Mesenteric fat pad (tissue), 1 donor: ENCODE measurements around the gene KRTAP4-16. TPM values are rescaled to one million over a fixed set of nuclear protein-coding genes. Genes with fewer than 3 reads are reported as not detected.

ENCODE experiments used
- total RNA-seq: library from RNA; stranded (reverse); fragmentation: NEBNext Ultra II Directional; extraction: Animal tissue kit (Norgen Biotek cat#: 25700); gene quantifications from one replicate; pipeline ENCODE4 v1.2.1, GENCODE V29; 2021
- donor health status: DM: yes; HTN: yes; CAD: no.

KRTAP4-16 gene
- total RNA-seq, 1 donor from 2014 or later = not detected

Other genes starting within 250 kb of the KRTAP4-16 start
- gene KRT12, start 235.0 kb downstream of the KRTAP4-16 start, total RNA-seq = not detected
- 1.2 TPM for gene KRT20, start 217.0 kb downstream of the KRTAP4-16 start, total RNA-seq
- 0.80 TPM for gene KRT23, start 164.6 kb downstream of the KRTAP4-16 start, total RNA-seq
- gene KRT39, start 135.3 kb downstream of the KRTAP4-16 start, total RNA-seq = not detected
- gene KRT40, start 117.9 kb downstream of the KRTAP4-16 start, total RNA-seq = not detected
- gene KRTAP3-3, start 108.0 kb downstream of the KRTAP4-16 start, total RNA-seq = not detected
- gene KRTAP3-2, start 102.3 kb downstream of the KRTAP4-16 start, total RNA-seq = not detected
- not detected for gene KRTAP3-1, start 93.1 kb downstream of the KRTAP4-16 start, total RNA-seq
- not detected for gene KRTAP1-5, start 75.0 kb downstream of the KRTAP4-16 start, total RNA-seq
- gene KRTAP1-4, start 72.0 kb downstream of the KRTAP4-16 start, total RNA-seq = not detected
- gene KRTAP1-3, start 67.3 kb downstream of the KRTAP4-16 start, total RNA-seq = not detected
- gene KRTAP1-1, start 60.8 kb downstream of the KRTAP4-16 start, total RNA-seq = not detected
- gene KRTAP2-1, start 54.9 kb downstream of the KRTAP4-16 start, total RNA-seq = not detected
- not detected for gene KRTAP2-2, start 47.0 kb downstream of the KRTAP4-16 start, total RNA-seq
- gene KRTAP2-3, start 42.1 kb downstream of the KRTAP4-16 start, total RNA-seq = not detected
- not detected for gene KRTAP2-4, start 36.3 kb downstream of the KRTAP4-16 start, total RNA-seq
- not detected for gene KRTAP4-7, start 18.1 kb downstream of the KRTAP4-16 start, total RNA-seq
- gene KRTAP4-8, start 4.1 kb downstream of the KRTAP4-16 start, total RNA-seq = not detected
- not detected for gene KRTAP4-9, start 3.2 kb upstream of the KRTAP4-16 start, total RNA-seq
- gene KRTAP4-11, start 16.2 kb upstream of the KRTAP4-16 start, total RNA-seq = not detected
- not detected for gene KRTAP4-12, start 22.0 kb upstream of the KRTAP4-16 start, total RNA-seq
- not detected for gene KRTAP4-6, start 38.3 kb upstream of the KRTAP4-16 start, total RNA-seq
- not detected for gene KRTAP4-5, start 47.6 kb upstream of the KRTAP4-16 start, total RNA-seq
- gene KRTAP4-4, start 58.5 kb upstream of the KRTAP4-16 start, total RNA-seq = not detected
- not detected for gene KRTAP4-3, start 66.0 kb upstream of the KRTAP4-16 start, total RNA-seq
- not detected for gene KRTAP4-2, start 76.0 kb upstream of the KRTAP4-16 start, total RNA-seq
- not detected for gene KRTAP4-1, start 82.7 kb upstream of the KRTAP4-16 start, total RNA-seq
- not detected for gene KRTAP9-1, start 87.7 kb upstream of the KRTAP4-16 start, total RNA-seq
- gene KRTAP9-2, start 124.4 kb upstream of the KRTAP4-16 start, total RNA-seq = not detected
- not detected for gene KRTAP9-3, start 130.2 kb upstream of the KRTAP4-16 start, total RNA-seq
- not detected for gene KRTAP9-8, start 135.8 kb upstream of the KRTAP4-16 start, total RNA-seq
- gene KRTAP9-4, start 147.5 kb upstream of the KRTAP4-16 start, total RNA-seq = not detected
- gene KRTAP9-9, start 153.2 kb upstream of the KRTAP4-16 start, total RNA-seq = not detected
- not detected for gene KRTAP9-6, start 163.2 kb upstream of the KRTAP4-16 start, total RNA-seq
- not detected for gene KRTAP9-7, start 173.5 kb upstream of the KRTAP4-16 start, total RNA-seq
- not detected for gene KRTAP29-1, start 200.6 kb upstream of the KRTAP4-16 start, total RNA-seq
- not detected for gene KRTAP16-1, start 207.1 kb upstream of the KRTAP4-16 start, total RNA-seq
- not detected for gene KRTAP17-1, start 213.5 kb upstream of the KRTAP4-16 start, total RNA-seq
- not detected for gene KRT33A, start 248.6 kb upstream of the KRTAP4-16 start, total RNA-seq